TTC549 (cell line): ENCODE results near the gene RPUSD1.
"Not testable (repeated sequence)": the region's sequence is repeated elsewhere in the genome, so short reads cannot be mapped to it uniquely, and the experiment has no call there.

Source experiments
- FAIRE-seq: peaks from 2 replicates; lab custom pipeline; 2012; peaks lifted over from hg19 to GRCh38; lab: Jason Lieb, UNC

The RPUSD1 gene

DNA sequence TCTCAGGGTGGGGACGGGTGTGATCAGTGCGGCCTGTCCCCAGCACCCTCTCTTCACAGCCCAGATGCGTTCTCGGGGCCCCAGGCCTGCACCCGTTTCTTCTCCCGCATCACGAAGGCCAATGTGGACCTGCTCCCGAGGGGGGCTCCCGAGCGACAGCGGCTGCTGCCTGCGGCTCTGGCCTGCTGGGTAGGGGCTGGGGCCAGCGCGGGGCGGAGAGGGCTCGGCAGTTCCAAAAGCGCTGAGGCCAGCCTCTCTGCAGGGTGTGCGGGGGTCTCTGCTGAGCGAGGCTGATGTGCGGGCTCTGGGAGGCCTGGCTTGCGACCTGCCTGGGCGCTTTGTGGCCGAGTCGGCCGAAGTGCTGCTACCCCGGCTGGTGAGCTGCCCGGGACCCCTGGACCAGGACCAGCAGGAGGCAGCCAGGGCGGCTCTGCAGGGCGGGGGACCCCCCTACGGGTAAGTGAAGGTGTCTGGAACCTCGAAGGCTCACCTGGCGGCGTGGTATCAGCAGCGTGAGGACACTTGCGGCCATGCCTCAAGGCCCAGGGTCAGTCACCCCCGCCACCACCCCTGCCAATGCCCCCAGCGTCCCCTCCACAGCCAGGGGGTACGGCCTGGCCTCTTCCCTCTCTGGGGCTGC lies 23.2 kb downstream of the RPUSD1 start:
- FAIRE-seq = no peak

- FAIRE-seq = no peak
Observed at GRCh38 chr16:764184-764750, 23.9 kb downstream of the RPUSD1 start.

DNA sequence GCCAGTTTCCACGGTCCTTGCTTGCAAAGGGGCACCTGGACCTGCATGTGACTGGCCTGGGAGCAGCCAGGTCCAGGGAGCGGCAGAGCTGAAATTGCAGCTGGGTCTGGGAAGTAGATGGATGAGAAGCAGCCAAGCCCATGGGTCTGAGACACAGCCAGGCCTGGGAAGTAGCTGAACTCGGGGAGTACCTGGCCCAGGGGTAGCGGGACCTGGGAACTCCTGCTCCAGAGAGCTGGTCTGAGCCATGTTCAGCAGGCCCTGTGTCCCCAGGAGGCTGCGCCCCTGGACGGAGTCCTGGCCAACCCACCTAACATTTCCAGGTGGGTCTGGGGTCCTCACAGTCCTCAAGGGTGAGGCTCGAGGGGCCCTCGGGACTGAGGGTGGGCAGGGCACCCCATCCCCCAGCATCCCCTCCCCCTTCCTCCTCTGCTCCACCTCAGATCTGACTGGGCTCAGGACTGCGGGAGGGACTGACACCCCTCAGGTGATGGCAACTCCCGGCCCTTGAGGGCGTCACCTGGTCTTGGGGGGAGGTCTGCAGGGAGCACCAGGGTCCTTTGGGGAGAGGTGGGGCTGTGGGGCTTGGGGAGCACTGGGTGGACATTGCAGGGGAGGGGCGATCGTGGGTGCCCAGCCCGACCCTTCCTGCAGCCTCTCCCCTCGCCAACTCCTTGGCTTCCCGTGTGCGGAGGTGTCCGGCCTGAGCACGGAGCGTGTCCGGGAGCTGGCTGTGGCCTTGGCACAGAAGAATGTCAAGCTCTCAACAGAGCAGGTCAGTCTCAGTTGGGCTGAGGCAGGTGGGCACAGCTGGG lies 24.6 kb downstream of the RPUSD1 start:
- no peak for FAIRE-seq

DNA sequence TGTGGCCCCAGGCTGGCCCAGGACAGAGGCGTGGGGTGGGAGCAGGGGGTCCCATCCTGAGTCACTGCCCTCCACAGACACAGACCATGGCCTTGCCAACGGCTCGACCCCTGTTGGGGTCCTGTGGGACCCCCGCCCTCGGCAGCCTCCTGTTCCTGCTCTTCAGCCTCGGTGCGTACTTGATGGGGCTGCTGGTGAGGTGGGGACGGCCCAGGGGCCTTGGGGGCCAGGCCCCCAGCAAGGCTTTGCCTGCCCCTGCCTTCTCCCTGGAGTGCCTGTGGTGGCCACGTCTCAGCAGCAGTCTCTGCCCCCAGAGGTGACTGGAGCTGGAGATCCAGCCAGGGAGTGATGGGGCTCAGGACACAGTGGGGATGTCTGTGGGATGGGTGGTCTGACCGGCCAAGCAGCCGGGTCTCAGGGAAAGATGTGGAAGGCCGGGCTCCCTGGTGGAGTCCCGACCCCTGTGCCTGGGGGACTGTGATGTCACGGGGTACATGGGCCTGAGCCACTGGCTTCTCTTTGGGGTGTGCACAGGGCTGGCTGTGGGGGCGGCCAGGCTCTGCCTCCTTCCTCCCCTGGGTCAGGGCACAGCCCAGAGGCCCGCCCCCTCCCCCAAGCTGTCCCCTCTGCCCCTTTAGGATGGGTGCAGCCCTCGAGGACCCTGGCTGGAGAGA lies 25.4 kb downstream of the RPUSD1 start:
- no peak for FAIRE-seq

GRCh38 chr16:761625-762513 lies 26.3 kb downstream of the RPUSD1 start:
- FAIRE-seq = no peak

DNA sequence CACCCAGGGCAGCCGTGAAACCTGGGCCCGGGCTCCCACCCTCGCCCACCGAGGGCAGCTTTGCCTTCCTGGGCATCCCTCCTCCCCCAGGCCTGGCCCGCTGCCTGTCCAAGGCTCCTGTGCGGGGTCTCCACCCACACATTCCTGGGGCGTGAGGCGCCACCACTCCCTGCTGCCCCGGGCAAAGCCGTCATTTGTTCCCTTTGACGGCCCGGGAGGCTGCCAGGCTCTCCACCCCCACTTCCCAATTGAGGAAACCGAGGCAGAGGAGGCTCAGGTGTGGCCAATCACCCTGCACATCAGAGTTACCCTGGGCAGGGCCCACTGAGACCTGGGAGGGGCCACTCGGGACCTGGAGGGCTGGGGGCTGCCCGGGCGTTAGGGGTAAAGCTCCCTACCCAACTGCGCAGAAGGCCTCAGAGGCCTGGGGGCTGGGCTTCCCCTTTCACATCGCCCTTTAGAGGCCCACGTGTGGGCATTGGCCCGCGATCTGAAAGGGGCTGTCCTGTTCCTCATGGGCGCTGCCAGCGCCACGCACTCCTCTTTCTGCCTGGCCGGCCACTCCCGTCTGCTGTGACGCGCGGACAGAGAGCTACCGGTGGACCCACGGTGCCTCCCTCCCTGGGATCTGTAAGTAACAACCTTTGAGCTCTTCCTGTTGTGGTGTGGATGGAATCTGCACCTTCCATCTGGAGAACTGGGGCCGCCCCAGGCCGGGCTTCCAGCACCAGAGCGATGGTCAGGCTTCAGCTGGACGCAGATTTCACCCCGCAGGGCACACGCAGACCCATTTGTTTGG lies 27.4 kb downstream of the RPUSD1 start, which contains the start of gene MSLN:
Gene MSLN, plus strand, starts transcription at position 190 of the 799 bp plus-strand sequence. CDS start 1,947 bp downstream, outside the sequence.
- FAIRE-seq = no peak

GRCh38 chr16:760065-760464 lies 28.1 kb downstream of the RPUSD1 start:
- no peak for FAIRE-seq

DNA sequence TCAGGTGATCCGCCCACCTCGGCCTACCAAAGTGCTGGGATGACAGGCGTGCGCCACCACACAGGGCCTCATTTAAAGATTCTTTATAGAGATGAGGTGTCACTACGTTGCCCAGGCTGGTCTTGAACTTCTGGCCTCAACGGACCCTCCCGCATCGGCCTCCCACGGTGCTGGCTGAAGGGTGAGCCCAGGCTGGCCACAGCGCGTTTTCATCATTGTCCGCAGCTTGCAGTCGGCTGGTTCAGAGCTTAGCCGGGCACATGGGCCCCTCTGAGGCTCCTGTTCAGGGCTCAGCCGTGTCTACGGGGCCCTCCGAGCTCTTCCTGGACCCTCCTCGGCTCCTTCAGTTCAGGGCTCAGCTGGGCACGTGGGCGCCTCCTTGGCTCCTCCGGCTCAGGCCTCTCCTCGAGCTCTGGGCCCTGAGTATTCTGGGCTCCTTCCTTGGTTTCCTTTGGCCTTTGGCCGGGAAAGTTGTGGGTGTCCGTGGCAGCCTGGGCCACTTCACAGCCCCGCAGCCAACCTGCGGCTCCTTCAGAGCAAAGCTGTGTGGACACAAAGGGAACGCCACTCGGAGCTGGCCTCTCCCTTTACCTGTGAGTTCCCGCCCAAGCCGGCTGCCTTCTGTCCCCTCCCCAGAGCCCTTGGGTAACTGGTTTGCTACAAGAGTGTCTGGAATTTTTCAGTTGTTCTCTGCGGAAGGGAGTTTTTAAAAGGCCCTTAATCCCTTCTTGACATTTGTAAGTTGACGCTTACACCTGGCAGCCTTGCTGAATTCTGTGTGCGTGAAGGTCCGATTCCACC lies 28.9 kb downstream of the RPUSD1 start:
- FAIRE-seq = no peak

DNA sequence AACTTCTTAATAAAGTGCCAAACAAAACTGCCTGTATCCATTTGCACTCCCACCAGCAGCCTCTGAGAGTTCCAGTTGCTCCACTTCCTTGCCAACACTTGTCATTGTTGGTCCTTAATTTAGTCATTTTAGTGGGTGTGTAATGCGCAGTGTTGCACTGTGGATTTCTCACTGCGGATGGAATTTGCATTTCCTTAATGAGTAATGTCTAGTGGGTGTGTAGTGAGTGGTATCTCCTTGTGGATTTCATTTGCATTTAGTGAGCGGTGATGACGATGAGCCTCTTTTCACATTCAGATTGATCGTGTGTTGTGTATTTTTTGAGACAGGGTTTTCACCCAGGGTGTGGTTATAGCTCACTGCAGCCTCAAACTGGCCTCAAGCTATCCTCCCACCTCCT lies 31.8 kb downstream of the RPUSD1 start:
- FAIRE-seq = no peak

- no peak for FAIRE-seq
Observed at GRCh38 chr16:754656-755055, 33.5 kb downstream of the RPUSD1 start.

DNA sequence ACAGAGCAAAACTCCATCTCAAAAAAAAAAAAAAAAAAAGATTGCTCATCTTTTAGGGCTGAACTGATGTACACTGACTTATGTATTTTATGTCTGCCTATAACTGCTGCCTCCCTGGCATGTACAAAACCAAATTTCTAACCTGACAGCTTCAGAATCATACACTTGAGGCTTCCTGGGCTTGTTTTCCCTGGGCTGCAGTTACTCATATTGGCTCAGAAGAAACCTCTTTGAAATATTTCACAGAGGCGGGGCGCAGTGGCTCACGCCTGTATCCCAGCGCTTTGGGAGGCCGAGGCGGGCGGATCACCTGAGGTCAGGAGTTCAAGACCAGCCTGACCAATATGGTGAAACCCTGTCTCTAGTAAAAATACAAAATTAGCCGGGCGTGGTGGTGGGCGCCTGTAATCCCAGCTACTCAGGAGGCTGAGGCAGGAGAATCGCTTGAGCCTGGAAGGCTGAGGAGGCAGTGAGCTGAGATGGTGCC lies 34.0 kb downstream of the RPUSD1 start:
- FAIRE-seq = not testable (repeated sequence)

GRCh38 chr16:752007-752312 lies 36.2 kb downstream of the RPUSD1 start:
- FAIRE-seq = no peak

DNA sequence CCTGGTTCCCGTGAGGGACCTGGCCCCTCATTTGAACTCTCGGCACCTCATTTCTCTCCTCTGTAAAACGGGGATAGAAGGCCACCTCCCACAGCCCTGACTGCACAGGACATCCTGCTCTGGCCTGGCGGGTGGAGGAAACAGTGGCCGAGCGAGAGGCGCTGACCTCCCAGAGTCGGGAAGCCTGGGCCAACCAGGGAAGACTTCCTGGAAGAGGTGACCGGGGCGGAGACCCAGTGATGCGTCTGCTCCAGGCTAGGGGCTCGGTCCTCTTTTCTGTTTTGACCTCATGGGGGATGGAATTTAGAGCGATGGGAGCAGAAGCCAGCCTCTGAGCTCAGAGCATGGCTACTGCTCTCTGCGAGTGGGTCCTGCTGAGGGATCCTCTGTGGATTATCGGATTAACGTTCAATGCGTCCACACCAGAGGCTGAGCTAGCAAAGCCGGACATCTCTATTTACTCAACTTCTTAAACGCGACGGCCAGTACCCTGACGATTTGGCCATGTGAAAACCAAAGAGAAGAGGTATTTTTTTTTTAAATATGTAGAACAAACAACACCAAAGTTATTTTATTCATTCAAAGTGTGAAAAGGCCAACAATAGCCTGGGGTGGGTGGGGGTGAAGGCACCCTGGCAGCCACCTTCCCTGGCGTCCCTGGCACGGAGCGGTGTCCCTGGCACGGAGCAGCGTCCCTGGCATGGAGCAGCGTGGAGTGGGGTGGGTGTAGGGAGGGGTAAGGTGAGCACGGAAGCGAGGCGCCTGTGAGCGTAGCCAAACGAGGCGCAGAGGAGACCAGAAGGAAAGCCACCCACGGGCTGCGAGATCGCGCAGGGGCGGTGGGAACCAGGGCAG lies 36.8 kb downstream of the RPUSD1 start:
- no peak for FAIRE-seq

GRCh38 chr16:750485-750884 lies 37.7 kb downstream of the RPUSD1 start:
- no peak for FAIRE-seq

DNA sequence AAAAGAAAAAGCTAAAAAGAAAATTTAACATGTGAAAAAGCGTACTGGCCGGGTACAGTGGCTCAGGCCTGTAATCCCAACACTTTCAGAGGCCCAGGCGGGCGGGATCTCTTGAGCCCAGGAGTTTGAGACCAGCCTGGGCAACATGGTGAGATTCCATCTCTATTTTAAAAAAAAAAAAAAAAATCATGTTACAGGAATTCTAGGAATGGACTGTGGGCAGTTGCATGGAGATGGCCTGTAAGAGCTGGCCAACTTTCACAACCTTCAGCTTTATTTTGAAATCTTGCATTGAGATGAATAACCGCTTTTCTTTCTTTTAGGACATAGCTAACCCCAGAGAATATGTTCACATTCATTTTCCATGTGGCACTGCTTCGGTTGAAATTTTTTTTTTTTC lies 39.2 kb downstream of the RPUSD1 start:
- no peak for FAIRE-seq

- FAIRE-seq = no peak
Observed at GRCh38 chr16:747978-748746, 40.0 kb downstream of the RPUSD1 start.

- no peak for FAIRE-seq
Observed at GRCh38 chr16:746637-747036, 41.5 kb downstream of the RPUSD1 start.

DNA sequence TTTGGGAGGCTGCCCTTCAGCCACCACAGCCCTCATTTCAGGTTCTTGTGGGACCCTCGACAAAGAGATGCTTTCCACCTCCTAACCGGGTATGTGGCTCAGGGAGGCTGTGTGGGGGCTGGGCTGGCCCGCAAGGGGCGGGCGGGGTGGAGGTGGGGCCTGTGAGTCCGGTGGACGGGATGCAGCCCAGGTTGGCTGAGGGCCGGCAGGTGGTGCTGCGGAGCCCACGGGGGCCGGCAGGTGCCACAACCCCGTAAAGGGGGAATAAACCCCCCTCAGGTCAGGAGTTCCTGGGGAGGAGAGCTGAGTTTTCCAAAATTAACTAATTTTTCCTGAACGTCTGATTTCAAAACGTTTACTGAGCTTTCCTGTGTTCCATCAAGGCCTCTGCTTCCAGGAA lies 42.4 kb downstream of the RPUSD1 start:
- FAIRE-seq = no peak
